T1000 (cell line): Measurements from ENCODE around the gene IFI27.

Experiments
- DNase-seq: peaks from one replicate; lab custom pipeline; 2025; ENCODE audit warnings: mixed read lengths; lab: John Stamatoyannopoulos, UW

Gene IFI27

GRCh38 chr14:94124582-94125377 is 14.2 kb downstream of the IFI27 start:
- DNase-seq, result no peak

GRCh38 chr14:94125659-94126418 is 15.3 kb downstream of the IFI27 start:
- DNase-seq, result no peak

- no peak for DNase-seq
Observed at GRCh38 chr14:94126419-94126677, 15.8 kb downstream of the IFI27 start.

- no peak for DNase-seq
Observed at GRCh38 chr14:94126800-94127199, 16.3 kb downstream of the IFI27 start.

- DNase-seq, result no peak
Observed at GRCh38 chr14:94127330-94127729, 16.8 kb downstream of the IFI27 start.

GRCh38 chr14:94128216-94128839 is 17.8 kb downstream of the IFI27 start:
- DNase-seq, result no peak

GRCh38 chr14:94129111-94129757 is 18.7 kb downstream of the IFI27 start, which contains the start of gene IFI27L2:
Gene IFI27L2, minus strand, starts transcription at chr14:94129604. Its CDS starts 40 bp downstream, at chr14:94129564.
- DNase-seq, result peak; percentile 67

GRCh38 chr14:94129758-94130414 is 19.4 kb downstream of the IFI27 start:
- DNase-seq, result no peak

GRCh38 chr14:94132285-94132887 is 21.9 kb downstream of the IFI27 start:
- DNase-seq, result peak; percentile 36

- no peak for DNase-seq
Observed at GRCh38 chr14:94135476-94135875, 24.9 kb downstream of the IFI27 start.

GRCh38 chr14:94136575-94137331 is 26.2 kb downstream of the IFI27 start:
- DNase-seq, result peak; percentile 76

- DNase-seq, result no peak
Observed at GRCh38 chr14:94138251-94138650, 27.7 kb downstream of the IFI27 start.

- DNase-seq, result no peak
Observed at GRCh38 chr14:94139006-94139405, 28.5 kb downstream of the IFI27 start.

- no peak for DNase-seq
Observed at GRCh38 chr14:94139421-94139820, 28.9 kb downstream of the IFI27 start.

- no peak for DNase-seq
Observed at GRCh38 chr14:94142247-94142646, 31.7 kb downstream of the IFI27 start.

- no peak for DNase-seq
Observed at GRCh38 chr14:94142836-94143235, 32.3 kb downstream of the IFI27 start.

- DNase-seq, result no peak
Observed at GRCh38 chr14:94143239-94143638, 32.7 kb downstream of the IFI27 start.

- no peak for DNase-seq
Observed at GRCh38 chr14:94143711-94144110, 33.2 kb downstream of the IFI27 start.

- DNase-seq, result no peak
Observed at GRCh38 chr14:94144765-94145164, 34.2 kb downstream of the IFI27 start.

GRCh38 chr14:94145902-94146527 is 35.5 kb downstream of the IFI27 start:
- no peak for DNase-seq
